HepG2 (cell line): ENCODE measurements around the gene MICAL3. TPM values are rescaled to one million over a fixed set of nuclear protein-coding genes. Genes with fewer than 3 reads are reported as not detected.

ENCODE experiments used
- MLLT10 ChIP-seq: sonication (generic); formaldehyde crosslinking; IDR thresholded peaks from 2 replicates; pipeline ENCODE4 v1.4.0; 2020; ENCODE audit warnings: missing genetic modification reagents
- PLRG1 ChIP-seq: fragments of 450-650 bp; conservative IDR thresholded peaks from 2 replicates; pipeline ENCODE4 v1.6.1; 2016
- SUZ12 ChIP-seq: fragments of 150-350 bp; IDR thresholded peaks from 2 replicates; pipeline ENCODE4 v1.6.1; 2014; ENCODE audit warnings: low read depth, low read length
- WIZ ChIP-seq: sonication (generic); formaldehyde crosslinking; IDR thresholded peaks from 2 replicates; pipeline ENCODE4 v1.5.1; 2020; ENCODE audit warnings: mild to moderate bottlenecking, missing genetic modification reagents
- YEATS4 ChIP-seq: sonication (generic); formaldehyde crosslinking; IDR thresholded peaks from 2 replicates; pipeline ENCODE4 v1.4.0; 2020; ENCODE audit warnings: missing genetic modification reagents, borderline replicate concordance
- ZNF317 ChIP-seq: sonication (generic); formaldehyde crosslinking; IDR thresholded peaks from 2 replicates; pipeline ENCODE4 v1.5.0; 2020; ENCODE audit warnings: mild to moderate bottlenecking, missing genetic modification reagents
- ZNF781 ChIP-seq: sonication (generic); formaldehyde crosslinking; IDR thresholded peaks from 2 replicates; pipeline ENCODE4 v1.5.1; 2020; ENCODE audit warnings: borderline replicate concordance, mild to moderate bottlenecking, missing genetic modification reagents; ENCODE audit errors: not compliant biosample characterization
- polyA plus RNA-seq, 8 experiments: library from polyadenylated mRNA; depleted of rRNA in 3 of 8; stranded (reverse) in 7 of 8; unstranded in 1 of 8; fragments of >200 nt; fragmentation: Illumina TruSeq in 4 of 8; extraction: Trizol in 4 of 8; gene quantifications; 2 replicates each; pipeline versions ENCODE4 v1.2.1 to v1.2.3, GENCODE V29; 2011 to 2016; ENCODE audit warnings: low read depth in 4 of 8, missing spikeins in 1 of 8, mixed read lengths in 1 of 8; ENCODE audit not compliant: insufficient read depth in 1 of 8
- total RNA-seq, 5 experiments: library from RNA; depleted of rRNA; stranded (reverse); fragments of >200 nt; fragmentation: Illumina TruSeq; extraction: Trizol; gene quantifications; 2 replicates each; pipeline ENCODE4 v1.2.3, GENCODE V29; 2016; ENCODE audit warnings: low read depth in 1 of 5
- TF ChIP-seq, protein P1 (sequence below): sonication (generic); formaldehyde crosslinking; IDR thresholded peaks from 2 replicates; pipeline ENCODE4 v1.4.0; 2020; ENCODE audit warnings: mild to moderate bottlenecking, missing genetic modification reagents
- TF ChIP-seq, protein P2 (sequence below): sonication (generic); formaldehyde crosslinking; IDR thresholded peaks from 2 replicates; pipeline ENCODE4 v1.4.0; 2020; ENCODE audit warnings: missing genetic modification reagents, mild to moderate bottlenecking, borderline replicate concordance
- TF ChIP-seq, protein P3 (sequence below): sonication (generic); formaldehyde crosslinking; IDR thresholded peaks from 2 replicates; pipeline ENCODE4 v1.5.1; 2020; ENCODE audit warnings: mild to moderate bottlenecking, moderate library complexity, missing genetic modification reagents
- TF ChIP-seq, protein P4 (sequence below): sonication (generic); formaldehyde crosslinking; IDR thresholded peaks from 2 replicates; pipeline ENCODE4 v1.4.0; 2020; ENCODE audit warnings: missing genetic modification reagents

Gene MICAL3
- total and polyA plus RNA-seq, 2 of the 13 experiments (the other 11 are each of a cell fraction or from before 2014, with no cell fraction given), result 5.3 to 12.5 TPM

DNA sequence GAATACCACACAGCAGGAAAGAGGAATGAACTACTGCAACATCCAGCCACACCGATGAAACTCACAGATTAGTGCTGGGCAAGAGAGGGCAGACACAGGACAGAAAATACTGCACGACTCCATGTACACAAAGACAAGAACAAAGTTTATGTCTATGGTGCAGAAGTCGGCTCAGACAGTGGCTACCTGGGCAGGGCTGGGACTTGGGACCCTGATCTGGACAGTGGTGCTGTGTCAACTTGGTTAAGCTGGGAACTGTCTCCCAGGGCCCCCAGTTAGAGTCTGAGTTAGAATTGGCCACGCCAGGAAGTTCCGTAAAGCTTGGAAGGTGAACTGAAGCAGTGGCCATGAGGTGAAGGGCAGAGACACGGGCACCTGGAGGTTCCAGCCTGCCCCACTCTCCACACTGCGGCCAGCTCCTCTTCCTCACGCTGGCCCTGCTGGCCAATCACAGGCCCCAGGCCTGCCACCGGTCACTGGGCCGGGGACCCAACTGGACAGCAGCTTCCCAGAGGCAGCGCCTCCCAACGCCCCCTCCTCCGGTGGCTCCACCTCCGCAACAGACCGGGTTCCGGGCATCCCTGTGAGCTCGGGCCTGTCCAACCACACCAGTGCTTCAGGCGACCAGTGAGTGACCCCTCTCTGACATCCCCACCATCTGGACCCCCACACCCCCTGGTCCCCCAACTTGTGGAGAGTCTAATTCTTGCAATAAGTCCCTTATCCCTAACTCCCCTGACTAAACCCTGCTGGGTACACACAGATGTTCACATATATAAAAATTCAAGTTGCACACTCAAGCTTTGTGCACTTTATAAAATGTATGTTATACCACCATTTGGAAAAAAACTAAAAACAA lies 93.7 kb downstream of the MICAL3 start (continued):
- TF ChIP-seq, protein P1, sequence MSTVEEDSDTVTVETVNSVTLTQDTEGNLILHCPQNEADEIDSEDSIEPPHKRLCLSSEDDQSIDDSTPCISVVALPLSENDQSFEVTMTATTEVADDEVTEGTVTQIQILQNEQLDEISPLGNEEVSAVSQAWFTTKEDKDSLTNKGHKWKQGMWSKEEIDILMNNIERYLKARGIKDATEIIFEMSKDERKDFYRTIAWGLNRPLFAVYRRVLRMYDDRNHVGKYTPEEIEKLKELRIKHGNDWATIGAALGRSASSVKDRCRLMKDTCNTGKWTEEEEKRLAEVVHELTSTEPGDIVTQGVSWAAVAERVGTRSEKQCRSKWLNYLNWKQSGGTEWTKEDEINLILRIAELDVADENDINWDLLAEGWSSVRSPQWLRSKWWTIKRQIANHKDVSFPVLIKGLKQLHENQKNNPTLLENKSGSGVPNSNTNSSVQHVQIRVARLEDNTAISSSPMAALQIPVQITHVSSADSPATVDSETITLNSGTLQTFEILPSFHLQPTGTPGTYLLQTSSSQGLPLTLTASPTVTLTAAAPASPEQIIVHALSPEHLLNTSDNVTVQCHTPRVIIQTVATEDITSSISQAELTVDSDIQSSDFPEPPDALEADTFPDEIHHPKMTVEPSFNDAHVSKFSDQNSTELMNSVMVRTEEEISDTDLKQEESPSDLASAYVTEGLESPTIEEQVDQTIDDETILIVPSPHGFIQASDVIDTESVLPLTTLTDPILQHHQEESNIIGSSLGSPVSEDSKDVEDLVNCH (CRISPR knock-in tag), result no peak
- TF ChIP-seq WIZ (no peak), SUZ12 (no peak), MLLT10 (no peak), YEATS4 (CRISPR knock-in tag) (no peak), PLRG1 (no peak), ZNF317 (0 out of 2 replicates have a peak, but pooled peaks have one; percentile 7), ZNF781 (CRISPR knock-in tag) (no peak)
- TF ChIP-seq, protein P2, sequence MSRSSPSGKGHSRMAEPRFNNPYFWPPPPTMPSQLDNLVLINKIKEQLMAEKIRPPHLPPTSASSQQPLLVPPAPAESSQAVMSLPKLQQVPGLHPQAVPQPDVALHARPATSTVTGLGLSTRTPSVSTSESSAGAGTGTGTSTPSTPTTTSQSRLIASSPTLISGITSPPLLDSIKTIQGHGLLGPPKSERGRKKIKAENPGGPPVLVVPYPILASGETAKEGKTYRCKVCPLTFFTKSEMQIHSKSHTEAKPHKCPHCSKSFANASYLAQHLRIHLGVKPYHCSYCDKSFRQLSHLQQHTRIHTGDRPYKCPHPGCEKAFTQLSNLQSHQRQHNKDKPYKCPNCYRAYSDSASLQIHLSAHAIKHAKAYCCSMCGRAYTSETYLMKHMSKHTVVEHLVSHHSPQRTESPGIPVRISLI (CRISPR knock-in tag), result peak; percentile 30; the same call in 1 of the 2 replicates
- TF ChIP-seq, protein P3, sequence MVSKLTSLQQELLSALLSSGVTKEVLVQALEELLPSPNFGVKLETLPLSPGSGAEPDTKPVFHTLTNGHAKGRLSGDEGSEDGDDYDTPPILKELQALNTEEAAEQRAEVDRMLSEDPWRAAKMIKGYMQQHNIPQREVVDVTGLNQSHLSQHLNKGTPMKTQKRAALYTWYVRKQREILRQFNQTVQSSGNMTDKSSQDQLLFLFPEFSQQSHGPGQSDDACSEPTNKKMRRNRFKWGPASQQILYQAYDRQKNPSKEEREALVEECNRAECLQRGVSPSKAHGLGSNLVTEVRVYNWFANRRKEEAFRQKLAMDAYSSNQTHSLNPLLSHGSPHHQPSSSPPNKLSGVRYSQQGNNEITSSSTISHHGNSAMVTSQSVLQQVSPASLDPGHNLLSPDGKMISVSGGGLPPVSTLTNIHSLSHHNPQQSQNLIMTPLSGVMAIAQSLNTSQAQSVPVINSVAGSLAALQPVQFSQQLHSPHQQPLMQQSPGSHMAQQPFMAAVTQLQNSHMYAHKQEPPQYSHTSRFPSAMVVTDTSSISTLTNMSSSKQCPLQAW (CRISPR knock-in tag), result peak; percentile 63
- TF ChIP-seq, protein P4, sequence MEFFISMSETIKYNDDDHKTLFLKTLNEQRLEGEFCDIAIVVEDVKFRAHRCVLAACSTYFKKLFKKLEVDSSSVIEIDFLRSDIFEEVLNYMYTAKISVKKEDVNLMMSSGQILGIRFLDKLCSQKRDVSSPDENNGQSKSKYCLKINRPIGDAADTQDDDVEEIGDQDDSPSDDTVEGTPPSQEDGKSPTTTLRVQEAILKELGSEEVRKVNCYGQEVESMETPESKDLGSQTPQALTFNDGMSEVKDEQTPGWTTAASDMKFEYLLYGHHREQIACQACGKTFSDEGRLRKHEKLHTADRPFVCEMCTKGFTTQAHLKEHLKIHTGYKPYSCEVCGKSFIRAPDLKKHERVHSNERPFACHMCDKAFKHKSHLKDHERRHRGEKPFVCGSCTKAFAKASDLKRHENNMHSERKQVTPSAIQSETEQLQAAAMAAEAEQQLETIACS, result no peak
